Endothelial cell of umbilical vein (primary cell): Measurements from ENCODE around the gene TMEM130.

Source experiments
- CTCF ChIP-seq, 2 donors: IDR thresholded peaks; 1 replicate in 1 of 2; 2 replicates in 1 of 2; pipeline ENCODE4 v1.5.1; 2011; ENCODE audit warnings: low read length in 2 of 2, mild to moderate bottlenecking in 2 of 2, moderate library complexity in 2 of 2, control low read depth in 1 of 2, inconsistent platforms in 1 of 2, low read depth in 1 of 2; ENCODE audit not compliant: insufficient read depth in 1 of 2; ENCODE audit errors: extremely low read depth in 1 of 2
- JUN ChIP-seq: IDR thresholded peaks from 2 replicates; pipeline ENCODE4 v1.6.1; 2011; ENCODE audit warnings: borderline replicate concordance, low read depth; ENCODE audit not compliant: insufficient read length, insufficient read depth
- POLR2AphosphoS5 ChIP-seq: IDR thresholded peaks from 2 replicates; pipeline ENCODE4 v1.6.1; 2012; ENCODE audit warnings: low read depth, mild to moderate bottlenecking, control low read depth, low read length, moderate library complexity; ENCODE audit not compliant: insufficient read depth

DNA sequence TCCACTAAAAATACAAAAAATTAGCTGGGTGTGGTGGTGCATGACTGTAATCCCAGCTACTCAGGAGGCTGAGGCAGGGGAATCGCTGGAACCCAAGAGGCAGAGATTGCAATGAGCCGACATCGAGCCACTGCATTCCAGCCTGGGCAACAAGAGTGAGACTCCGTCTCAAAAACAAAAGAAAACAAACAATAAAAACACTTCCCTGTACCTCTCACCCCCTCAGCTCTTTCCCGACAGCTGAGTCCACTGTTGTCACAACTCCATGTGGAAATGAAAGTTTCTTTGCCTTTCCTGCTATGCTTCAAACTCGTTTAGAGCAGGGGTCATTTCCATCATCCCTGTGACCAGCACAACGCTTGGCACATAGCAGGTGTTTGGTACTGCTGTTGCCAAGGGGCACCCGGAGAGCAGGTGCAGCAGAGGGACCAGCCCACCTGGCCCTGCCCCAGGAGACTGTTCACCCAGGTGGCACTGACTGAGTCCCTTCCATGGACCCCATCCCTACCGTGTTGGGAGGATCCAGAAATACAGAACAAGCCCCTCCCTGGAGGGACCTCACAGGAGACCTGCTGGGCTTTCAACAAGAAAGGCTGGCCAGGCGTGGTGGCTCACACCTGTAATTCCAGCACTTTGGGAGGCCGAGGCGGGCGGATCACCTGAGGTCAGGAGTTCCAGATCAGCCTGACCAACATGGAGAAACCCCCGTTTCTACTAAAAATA is 4.9 kb downstream of the TMEM130 start:
- TF ChIP-seq CTCF (IDR thresholded peaks at IDR 0.05; ENCODE audit: extremely low read depth in 1 of 2, insufficient read depth in 1 of 2, low read depth in 1 of 2, low read length in 2 of 2) = no peak
- TF ChIP-seq JUN = no peak
- TF ChIP-seq POLR2AphosphoS5 = no peak
